Measurements from ENCODE around the gene PLCB1. TPM values are rescaled to one million over a fixed set of nuclear protein-coding genes. Genes with fewer than 3 reads are reported as not detected.

PLCB1 gene
- polyA plus RNA-seq, 1 experiment: 13.5 TPM

DNA sequence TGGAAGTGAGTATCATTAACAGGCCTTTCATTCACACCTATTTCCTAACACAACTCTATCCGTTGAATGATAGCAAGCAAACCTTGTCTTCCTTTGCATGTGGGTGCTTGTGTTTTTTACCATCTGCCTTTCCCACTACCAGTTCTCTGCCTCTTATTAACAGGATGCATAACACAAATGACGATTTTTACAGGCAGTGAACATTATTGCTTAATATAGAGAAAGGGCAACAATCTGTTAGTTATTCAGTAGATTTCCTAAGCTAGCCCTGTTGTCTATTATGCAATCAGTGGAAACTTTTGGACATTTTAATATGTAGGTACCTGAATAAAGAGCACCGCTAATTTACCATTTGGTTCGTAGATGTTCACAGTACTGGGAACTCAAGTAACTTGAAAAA lies 588.0 kb downstream of the PLCB1 start:
- DNase-seq (ENCODE audit: low read depth): no peak
- no peak overlapping the region for H3K4me3 ChIP-seq (ENCODE audit: low read depth, low read length)
- CTCF ChIA-PET: interaction anchor here (0.5 to 5.4 kb wide), 20 partner anchors 7 to 788 kb away, joined by 3 to 183 read pairs (median 20); partner anchors contain the start of gene PLCB1
- H3K27me3 ChIP-seq (ENCODE audit: control insufficient read depth, insufficient read depth, low read length): no peaks in the 10 kb centered on the region
- POLR2A ChIA-PET: no interaction called here
- H3K36me3 ChIP-seq (ENCODE audit: control insufficient read depth, insufficient read depth, low read length): no peaks in the 10 kb centered on the region
- TF ChIP-seq, protein P1, sequence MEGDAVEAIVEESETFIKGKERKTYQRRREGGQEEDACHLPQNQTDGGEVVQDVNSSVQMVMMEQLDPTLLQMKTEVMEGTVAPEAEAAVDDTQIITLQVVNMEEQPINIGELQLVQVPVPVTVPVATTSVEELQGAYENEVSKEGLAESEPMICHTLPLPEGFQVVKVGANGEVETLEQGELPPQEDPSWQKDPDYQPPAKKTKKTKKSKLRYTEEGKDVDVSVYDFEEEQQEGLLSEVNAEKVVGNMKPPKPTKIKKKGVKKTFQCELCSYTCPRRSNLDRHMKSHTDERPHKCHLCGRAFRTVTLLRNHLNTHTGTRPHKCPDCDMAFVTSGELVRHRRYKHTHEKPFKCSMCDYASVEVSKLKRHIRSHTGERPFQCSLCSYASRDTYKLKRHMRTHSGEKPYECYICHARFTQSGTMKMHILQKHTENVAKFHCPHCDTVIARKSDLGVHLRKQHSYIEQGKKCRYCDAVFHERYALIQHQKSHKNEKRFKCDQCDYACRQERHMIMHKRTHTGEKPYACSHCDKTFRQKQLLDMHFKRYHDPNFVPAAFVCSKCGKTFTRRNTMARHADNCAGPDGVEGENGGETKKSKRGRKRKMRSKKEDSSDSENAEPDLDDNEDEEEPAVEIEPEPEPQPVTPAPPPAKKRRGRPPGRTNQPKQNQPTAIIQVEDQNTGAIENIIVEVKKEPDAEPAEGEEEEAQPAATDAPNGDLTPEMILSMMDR (IDR thresholded peaks at IDR 0.05; ENCODE audit: insufficient read depth, low read depth, low read length): no peak

DNA sequence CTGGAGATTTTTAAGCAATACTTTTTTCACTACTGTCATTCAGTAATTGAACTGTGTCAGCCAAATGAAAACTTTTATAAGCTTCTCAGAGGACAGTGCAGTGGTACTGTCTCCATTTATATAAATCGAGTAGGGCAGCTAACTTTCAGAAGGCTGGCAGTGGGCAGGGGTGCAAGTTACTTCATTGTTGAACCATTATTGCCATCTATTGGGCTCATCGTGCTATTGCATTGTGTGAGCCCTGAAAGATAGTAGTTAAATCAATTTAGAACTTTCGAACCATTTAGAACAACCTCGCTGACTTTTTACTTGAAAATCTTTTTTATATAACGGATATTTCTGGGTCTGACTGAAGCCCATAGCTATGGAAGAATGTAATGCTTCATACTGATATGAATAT lies 589.0 kb downstream of the PLCB1 start:
- no peak overlapping the region for H3K4me3 ChIP-seq (ENCODE audit: low read depth, low read length)
- no peak for DNase-seq (ENCODE audit: low read depth)
- H3K27me3 ChIP-seq (ENCODE audit: control insufficient read depth, insufficient read depth, low read length): no peaks in the 10 kb centered on the region
- ChIA-PET POLR2A (no interaction called here), CTCF (interaction anchor here (0.8 to 5.4 kb wide), 65 partner anchors 8 to 795 kb away, joined by 3 to 183 read pairs (median 6); partner anchors contain the start of gene PLCB1)
- no peaks in the 10 kb centered on the region for H3K36me3 ChIP-seq (ENCODE audit: control insufficient read depth, insufficient read depth, low read length)
- TF ChIP-seq, protein P1 (IDR thresholded peaks at IDR 0.05; ENCODE audit: insufficient read depth, low read depth, low read length): peak; percentile 78

- TF ChIP-seq, protein P1 (IDR thresholded peaks at IDR 0.05; ENCODE audit: insufficient read depth, low read depth, low read length): peak; percentile 76
- ChIA-PET POLR2A (no interaction called here), CTCF (interaction anchor here (0.5 to 5.4 kb wide), 89 partner anchors 9 to 836 kb away, joined by 3 to 183 read pairs (median 4); partner anchors contain the start of gene PLCB1)
- H3K36me3 ChIP-seq (ENCODE audit: control insufficient read depth, insufficient read depth, low read length): no peaks in the 10 kb centered on the region
- no peak overlapping the region for H3K4me3 ChIP-seq (ENCODE audit: low read depth, low read length)
- no peaks in the 10 kb centered on the region for H3K27me3 ChIP-seq (ENCODE audit: control insufficient read depth, insufficient read depth, low read length)
- no peak for DNase-seq (ENCODE audit: low read depth)
Observed at GRCh38 chr20:8722277-8722928, 590.3 kb downstream of the PLCB1 start.

DNA sequence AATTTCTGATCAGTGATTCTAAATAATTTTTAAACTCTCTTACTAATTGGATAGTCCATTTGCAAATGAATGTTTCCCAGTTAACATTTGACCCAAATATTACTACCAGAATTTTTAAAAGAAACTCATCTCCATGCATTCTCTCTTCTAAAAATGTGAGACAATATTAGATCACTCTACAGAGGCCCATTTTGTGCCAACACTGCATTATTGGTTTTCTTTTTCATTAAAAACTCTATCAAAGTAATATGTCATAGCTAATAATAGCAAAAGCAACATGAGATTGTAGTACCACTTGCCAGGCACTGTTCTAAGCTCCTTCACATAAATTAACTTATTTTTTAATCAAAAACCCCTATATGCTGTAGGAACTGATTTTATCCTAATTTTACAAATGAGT lies 591.2 kb downstream of the PLCB1 start:
- no peaks in the 10 kb centered on the region for H3K36me3 ChIP-seq (ENCODE audit: control insufficient read depth, insufficient read depth, low read length)
- ChIA-PET POLR2A (no interaction called here), CTCF (interaction anchor here (0.8 to 5.4 kb wide), 26 partner anchors 10 to 797 kb away, joined by 3 to 183 read pairs (median 6); partner anchors contain the start of gene PLCB1)
- H3K4me3 ChIP-seq (ENCODE audit: low read depth, low read length): no peak overlapping the region
- H3K27me3 ChIP-seq (ENCODE audit: control insufficient read depth, insufficient read depth, low read length): no peaks in the 10 kb centered on the region
- DNase-seq (ENCODE audit: low read depth): no peak
- TF ChIP-seq, protein P1 (IDR thresholded peaks at IDR 0.05; ENCODE audit: insufficient read depth, low read depth, low read length): no peak

DNA sequence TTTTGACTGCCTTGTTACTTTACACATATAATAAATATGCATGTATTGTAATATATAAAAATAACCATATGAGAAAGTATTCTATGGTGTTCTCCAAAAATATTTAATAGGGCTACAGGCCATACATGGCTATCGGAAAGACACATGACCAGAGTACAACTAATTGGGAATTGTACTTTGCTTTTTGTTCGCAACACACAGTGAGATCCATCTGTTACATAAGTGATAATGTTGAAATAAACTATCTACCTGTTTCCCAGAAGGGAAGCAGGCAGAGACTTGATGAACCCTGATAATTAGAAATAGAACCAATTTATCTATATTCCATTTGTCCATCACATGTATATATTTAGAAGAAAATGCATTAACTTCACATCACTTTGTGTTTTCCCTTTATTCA lies 592.8 kb downstream of the PLCB1 start:
- TF ChIP-seq, protein P1 (IDR thresholded peaks at IDR 0.05; ENCODE audit: insufficient read depth, low read depth, low read length): no peak
- H3K4me3 ChIP-seq (ENCODE audit: low read depth, low read length): no peak overlapping the region
- POLR2A ChIA-PET: no interaction called here
- no peak for DNase-seq (ENCODE audit: low read depth)
- CTCF ChIA-PET: interaction anchor here (1.4 kb wide), 1 partner anchor 788 kb away, joined by 6 read pairs; no protein-coding TSS in a partner anchor
- H3K27me3 ChIP-seq (ENCODE audit: control insufficient read depth, insufficient read depth, low read length): no peaks in the 10 kb centered on the region
- H3K36me3 ChIP-seq (ENCODE audit: control insufficient read depth, insufficient read depth, low read length): no peaks in the 10 kb centered on the region

Measured in BJ (cell line).